ENCODE measurements around the gene STX3.
A peak's percentile ranks its signal among the peaks of the same experiment; 100 is the strongest.

The STX3 gene

DNA sequence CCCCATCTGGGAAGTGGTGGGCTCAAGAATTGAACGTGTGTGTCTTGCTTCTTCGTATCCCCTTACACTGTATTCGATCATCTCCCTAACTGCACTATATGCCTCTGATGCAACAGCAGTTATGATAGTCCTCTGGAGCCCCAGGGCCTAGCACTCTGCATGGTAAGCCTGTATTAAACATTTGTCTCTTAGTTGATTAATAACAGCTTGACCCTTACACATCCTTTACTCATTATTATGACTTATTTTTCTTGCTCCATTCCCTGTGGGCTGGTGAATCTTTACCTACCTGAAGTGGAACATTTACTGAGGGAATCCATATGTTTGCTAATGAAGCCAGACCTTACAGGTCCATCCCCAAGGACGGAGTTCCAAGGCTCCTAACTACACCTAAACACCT, 5.6 kb downstream of the STX3 start:
- Mint-ChIP-seq H3K27ac (no peak overlapping the region), H3K4me3 (no peak overlapping the region), H3K9me3 (no peaks in the 10 kb centered on the region), H3K36me3 (ENCODE audit: low read depth) (no peaks in the 10 kb centered on the region), H3K4me1 (peaks cover 39% of the 10 kb centered on the region), H3K27me3 (ENCODE audit: low read depth, poor library complexity) (no peaks in the 10 kb centered on the region)
- no peak for DNase-seq
- TF ChIP-seq, protein P1, sequence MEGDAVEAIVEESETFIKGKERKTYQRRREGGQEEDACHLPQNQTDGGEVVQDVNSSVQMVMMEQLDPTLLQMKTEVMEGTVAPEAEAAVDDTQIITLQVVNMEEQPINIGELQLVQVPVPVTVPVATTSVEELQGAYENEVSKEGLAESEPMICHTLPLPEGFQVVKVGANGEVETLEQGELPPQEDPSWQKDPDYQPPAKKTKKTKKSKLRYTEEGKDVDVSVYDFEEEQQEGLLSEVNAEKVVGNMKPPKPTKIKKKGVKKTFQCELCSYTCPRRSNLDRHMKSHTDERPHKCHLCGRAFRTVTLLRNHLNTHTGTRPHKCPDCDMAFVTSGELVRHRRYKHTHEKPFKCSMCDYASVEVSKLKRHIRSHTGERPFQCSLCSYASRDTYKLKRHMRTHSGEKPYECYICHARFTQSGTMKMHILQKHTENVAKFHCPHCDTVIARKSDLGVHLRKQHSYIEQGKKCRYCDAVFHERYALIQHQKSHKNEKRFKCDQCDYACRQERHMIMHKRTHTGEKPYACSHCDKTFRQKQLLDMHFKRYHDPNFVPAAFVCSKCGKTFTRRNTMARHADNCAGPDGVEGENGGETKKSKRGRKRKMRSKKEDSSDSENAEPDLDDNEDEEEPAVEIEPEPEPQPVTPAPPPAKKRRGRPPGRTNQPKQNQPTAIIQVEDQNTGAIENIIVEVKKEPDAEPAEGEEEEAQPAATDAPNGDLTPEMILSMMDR (IDR thresholded peaks at IDR 0.05): no peak

DNA sequence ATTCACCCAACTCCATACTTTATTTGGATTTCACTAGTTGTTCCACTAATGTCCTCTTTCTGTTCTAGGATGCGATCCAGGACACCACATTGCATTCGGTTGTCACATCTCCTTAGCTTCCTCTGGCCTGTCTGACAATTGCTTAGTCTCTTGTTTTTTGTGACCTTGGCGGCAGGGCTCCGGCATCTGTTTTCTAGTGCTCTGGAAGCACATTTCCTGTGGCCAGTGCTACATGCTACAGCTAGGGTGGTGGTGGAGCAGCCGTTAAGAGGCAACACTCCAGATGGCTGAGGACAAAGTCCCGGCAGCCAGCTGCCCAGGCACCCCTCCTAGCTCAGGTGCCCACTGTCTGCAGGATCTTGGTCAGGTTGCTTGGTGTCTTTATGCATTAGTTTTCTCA, 6.8 kb downstream of the STX3 start:
- no peaks in the 10 kb centered on the region for H3K36me3 Mint-ChIP-seq (ENCODE audit: low read depth)
- H3K4me3 Mint-ChIP-seq: no peak overlapping the region
- no peak overlapping the region for H3K27ac Mint-ChIP-seq
- H3K4me1 Mint-ChIP-seq: peaks cover 32% of the 10 kb centered on the region
- H3K27me3 Mint-ChIP-seq (ENCODE audit: low read depth, poor library complexity): no peaks in the 10 kb centered on the region
- TF ChIP-seq, protein P1 (IDR thresholded peaks at IDR 0.05): no peak
- no peak for DNase-seq
- H3K9me3 Mint-ChIP-seq: no peaks in the 10 kb centered on the region

DNA sequence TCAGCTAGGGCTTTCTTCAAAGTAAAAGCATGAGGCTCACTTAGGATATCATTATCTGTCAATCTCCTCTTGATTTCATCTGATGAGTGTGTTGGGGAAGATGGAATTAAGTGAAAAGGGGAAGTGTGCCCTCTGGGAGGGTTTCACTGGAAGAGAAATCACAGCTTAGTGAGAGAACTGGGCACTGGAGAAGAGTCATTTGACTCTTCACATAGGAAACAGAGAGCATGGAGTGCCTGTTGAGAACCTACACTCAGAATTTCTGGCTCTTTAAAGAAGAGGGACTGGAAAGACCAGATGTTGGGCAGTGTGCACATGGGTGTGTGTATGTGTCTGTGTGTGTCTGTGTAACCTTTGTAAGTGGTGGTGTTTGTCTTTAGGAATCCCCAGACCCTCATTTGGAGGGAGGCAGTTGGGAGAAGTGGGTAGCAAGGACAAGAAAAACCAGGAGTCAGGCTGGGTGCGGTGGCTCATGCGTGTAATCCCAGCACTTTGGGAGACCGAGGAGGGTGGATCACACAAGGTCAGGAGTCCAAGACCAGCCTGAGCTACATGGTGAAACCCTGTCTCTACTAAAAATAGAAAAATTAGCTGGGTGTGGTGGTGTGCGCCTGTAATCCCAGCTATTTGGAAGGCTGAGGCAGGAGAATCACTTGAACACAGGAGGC, 10.0 kb downstream of the STX3 start:
- H3K4me3 Mint-ChIP-seq: no peak overlapping the region
- TF ChIP-seq, protein P1 (IDR thresholded peaks at IDR 0.05): no peak
- DNase-seq: no peak
- H3K27me3 Mint-ChIP-seq (ENCODE audit: low read depth, poor library complexity): no peaks in the 10 kb centered on the region
- no peaks in the 10 kb centered on the region for H3K36me3 Mint-ChIP-seq (ENCODE audit: low read depth)
- H3K9me3 Mint-ChIP-seq: no peaks in the 10 kb centered on the region
- H3K27ac Mint-ChIP-seq: peak overlapping the region; percentile 95
- peaks cover 11% of the 10 kb centered on the region for H3K4me1 Mint-ChIP-seq

DNA sequence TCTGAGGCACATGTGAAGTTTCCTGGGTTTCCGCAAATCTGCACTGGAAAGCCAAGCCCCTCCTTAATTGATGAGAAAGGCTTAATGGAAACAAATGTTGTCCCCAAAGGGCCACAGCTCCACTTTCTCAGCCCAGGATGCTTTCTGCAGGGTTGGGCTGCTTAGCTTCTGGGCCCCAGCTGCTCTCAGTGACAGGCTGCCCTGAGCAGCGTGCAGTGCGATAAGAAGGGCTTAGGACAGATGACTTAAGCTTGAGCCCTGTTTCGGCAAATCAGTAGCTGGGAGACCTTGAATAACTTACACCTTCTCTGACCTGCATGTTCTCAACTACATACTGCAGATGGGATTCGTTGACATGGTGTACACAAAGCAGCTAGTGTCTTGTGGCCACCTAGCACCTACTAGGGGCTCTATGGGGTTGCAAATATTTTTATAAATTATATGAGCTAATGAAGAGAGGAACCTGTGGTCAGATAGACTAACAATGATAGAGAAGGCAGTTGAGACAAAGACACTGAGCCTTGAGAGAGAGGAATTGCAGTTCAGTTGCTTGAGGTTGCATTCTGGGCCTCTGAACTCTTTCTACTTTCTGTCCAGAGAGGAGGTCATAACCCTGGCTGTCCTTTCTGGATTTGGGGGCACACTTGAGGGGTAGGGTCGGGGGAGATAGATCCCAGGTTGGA, 11.5 kb downstream of the STX3 start:
- H3K27me3 Mint-ChIP-seq (ENCODE audit: low read depth, poor library complexity): no peaks in the 10 kb centered on the region
- no peak overlapping the region for H3K27ac Mint-ChIP-seq
- H3K4me1 Mint-ChIP-seq: peaks cover 14% of the 10 kb centered on the region
- no peaks in the 10 kb centered on the region for H3K9me3 Mint-ChIP-seq
- TF ChIP-seq, protein P1 (IDR thresholded peaks at IDR 0.05): no peak
- no peak for DNase-seq
- no peaks in the 10 kb centered on the region for H3K36me3 Mint-ChIP-seq (ENCODE audit: low read depth)
- H3K4me3 Mint-ChIP-seq: no peak overlapping the region

DNA sequence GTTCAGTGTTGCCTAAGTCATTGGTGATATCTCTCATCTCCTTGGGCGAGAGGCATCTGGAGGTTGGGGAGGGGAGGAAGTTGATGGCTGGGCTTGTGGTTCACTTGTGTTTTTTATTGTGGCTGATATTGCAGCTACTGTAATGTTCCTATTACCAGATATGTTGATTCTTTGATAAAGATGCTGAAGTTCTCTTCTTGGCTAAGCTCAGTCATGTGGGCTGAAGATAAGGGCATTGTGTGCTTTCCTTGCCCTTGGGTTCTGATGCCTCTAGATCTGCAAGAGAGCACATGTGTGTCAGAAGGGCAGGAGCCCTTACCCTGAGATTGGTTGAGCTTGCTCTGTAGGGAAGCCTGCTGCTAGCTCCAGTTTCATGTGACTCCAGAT, 12.0 kb downstream of the STX3 start:
- Mint-ChIP-seq H3K36me3 (ENCODE audit: low read depth) (no peaks in the 10 kb centered on the region), H3K27ac (no peak overlapping the region), H3K27me3 (ENCODE audit: low read depth, poor library complexity) (no peaks in the 10 kb centered on the region), H3K9me3 (no peaks in the 10 kb centered on the region), H3K4me1 (peaks cover 14% of the 10 kb centered on the region), H3K4me3 (no peak overlapping the region)
- no peak for DNase-seq
- TF ChIP-seq, protein P1 (IDR thresholded peaks at IDR 0.05): no peak

DNA sequence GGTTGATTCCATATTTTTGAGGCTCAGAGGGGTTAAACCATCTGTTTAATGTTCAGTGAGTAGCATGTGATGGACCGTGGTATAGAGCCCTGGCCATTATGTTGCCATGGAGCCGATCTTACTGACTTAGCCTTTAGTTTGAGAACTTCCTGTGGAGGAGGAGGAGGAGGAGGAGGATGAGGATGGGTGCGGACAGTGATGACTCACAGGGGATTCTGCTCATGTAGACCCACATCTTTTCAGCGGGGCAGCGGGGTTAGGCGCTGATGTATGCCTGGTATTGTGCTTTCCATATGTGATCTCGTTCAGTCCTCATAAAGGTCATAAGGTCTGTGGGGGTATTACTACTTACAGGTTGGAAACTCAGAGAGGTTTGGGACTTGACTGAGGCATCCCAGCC, 13.9 kb downstream of the STX3 start:
- no peaks in the 10 kb centered on the region for H3K27me3 Mint-ChIP-seq (ENCODE audit: low read depth, poor library complexity)
- TF ChIP-seq, protein P1 (IDR thresholded peaks at IDR 0.05): no peak

More for the DNA sequence above, 13.9 kb downstream of the STX3 start:
- no peaks in the 10 kb centered on the region for H3K9me3 Mint-ChIP-seq
- peaks cover 13% of the 10 kb centered on the region for H3K36me3 Mint-ChIP-seq (ENCODE audit: low read depth)
- H3K4me3 Mint-ChIP-seq: no peak overlapping the region
- no peak for DNase-seq
- peaks cover 14% of the 10 kb centered on the region for H3K4me1 Mint-ChIP-seq
- H3K27ac Mint-ChIP-seq: no peak overlapping the region

Measured in nephron progenitor cell (in vitro differentiated cells).